Progenitor cell of endocrine pancreas (in vitro differentiated cells): Measurements from ENCODE around the gene FDXR. TPM values are rescaled to one million over a fixed set of nuclear protein-coding genes. Genes with fewer than 3 reads are reported as not detected.
A peak's percentile ranks its signal among the peaks of the same experiment; 100 is the strongest.

Experiments used
- DNase-seq: peaks from one replicate; pipeline ENCODE4 v3.0.0; 2021; ENCODE audit warnings: low spot score; ENCODE audit not compliant: unreplicated experiment
- H3K27ac Mint-ChIP-seq: 2 replicates; pipeline ENCODE4 v1.8.0; 2021; ENCODE audit warnings: mild to moderate bottlenecking, moderate library complexity, mixed read lengths
- H3K27me3 Mint-ChIP-seq: 2 replicates; pipeline ENCODE4 v1.8.0; 2021; ENCODE audit warnings: mixed read lengths
- H3K36me3 Mint-ChIP-seq: 2 replicates; pipeline ENCODE4 v1.8.0; 2022; ENCODE audit warnings: mixed read lengths; ENCODE audit not compliant: insufficient read depth
- H3K4me1 Mint-ChIP-seq: 2 replicates; pipeline ENCODE4 v1.8.0; 2021; ENCODE audit warnings: low read depth, mixed read lengths
- H3K4me3 Mint-ChIP-seq: 2 replicates; pipeline ENCODE4 v1.8.0; 2021; ENCODE audit warnings: low read depth, mild to moderate bottlenecking, moderate library complexity, mixed read lengths
- H3K9me3 Mint-ChIP-seq: 2 replicates; pipeline ENCODE4 v1.8.0; 2021; ENCODE audit warnings: low read depth, mixed read lengths
- CTCF ChIP-seq: fragments of 200-600 bp; sonication (generic); IDR thresholded peaks from one replicate; pipeline ENCODE4 v1.5.0; 2021; ENCODE audit warnings: antibody characterized with exemption, mild to moderate bottlenecking; ENCODE audit not compliant: unreplicated experiment
- total RNA-seq: library from RNA; stranded (reverse); gene quantifications from 2 replicates; pipeline ENCODE4 v1.2.1, GENCODE V29; 2021

FDXR gene
- total RNA-seq, 1 donor from 2014 or later: 18.2 TPM

- Mint-ChIP-seq H3K36me3 (no peaks in the 10 kb centered on the region), H3K4me3 (peak overlapping the region; percentile 63), H3K9me3 (no peaks in the 10 kb centered on the region), H3K4me1 (no peaks in the 10 kb centered on the region), H3K27me3 (peaks cover 90% of the 10 kb centered on the region), H3K27ac (no peak overlapping the region)
- DNase-seq: no peak
- TF ChIP-seq CTCF: no peak
These were observed 19.8 kb downstream of the FDXR start for GRCh38 chr17:74853048-74853397.

- DNase-seq: peak; percentile 48
- H3K9me3 Mint-ChIP-seq: no peaks in the 10 kb centered on the region
- no peaks in the 10 kb centered on the region for H3K36me3 Mint-ChIP-seq
- peaks cover 88% of the 10 kb centered on the region for H3K27me3 Mint-ChIP-seq
- H3K4me3 Mint-ChIP-seq: peak overlapping the region; percentile 63
- TF ChIP-seq CTCF: no peak
- peak overlapping the region; percentile 62 for H3K27ac Mint-ChIP-seq
- H3K4me1 Mint-ChIP-seq: no peaks in the 10 kb centered on the region
These were observed 20.4 kb downstream of the FDXR start for GRCh38 chr17:74852237-74853047.

GRCh38 chr17:74851612-74852236 lies 21.1 kb downstream of the FDXR start:
- peaks cover 81% of the 10 kb centered on the region for H3K27me3 Mint-ChIP-seq
- DNase-seq: no peak
- no peaks in the 10 kb centered on the region for H3K4me1 Mint-ChIP-seq
- no peaks in the 10 kb centered on the region for H3K36me3 Mint-ChIP-seq
- TF ChIP-seq CTCF: no peak
- no peak overlapping the region for H3K4me3 Mint-ChIP-seq
- no peak overlapping the region for H3K27ac Mint-ChIP-seq
- no peaks in the 10 kb centered on the region for H3K9me3 Mint-ChIP-seq

- no peak overlapping the region for H3K4me3 Mint-ChIP-seq
- no peak overlapping the region for H3K27ac Mint-ChIP-seq
- no peak for TF ChIP-seq CTCF
- H3K27me3 Mint-ChIP-seq: peaks cover 79% of the 10 kb centered on the region
- H3K36me3 Mint-ChIP-seq: no peaks in the 10 kb centered on the region
- H3K9me3 Mint-ChIP-seq: no peaks in the 10 kb centered on the region
- H3K4me1 Mint-ChIP-seq: no peaks in the 10 kb centered on the region
- no peak for DNase-seq
These were observed 21.9 kb downstream of the FDXR start for GRCh38 chr17:74850914-74851313.

- TF ChIP-seq CTCF: no peak
- H3K4me1 Mint-ChIP-seq: no peaks in the 10 kb centered on the region
- H3K9me3 Mint-ChIP-seq: no peaks in the 10 kb centered on the region
- H3K36me3 Mint-ChIP-seq: no peaks in the 10 kb centered on the region
- no peak overlapping the region for H3K27ac Mint-ChIP-seq
- DNase-seq: no peak
- H3K4me3 Mint-ChIP-seq: no peak overlapping the region
- peaks cover 79% of the 10 kb centered on the region for H3K27me3 Mint-ChIP-seq
These were observed 22.5 kb downstream of the FDXR start for GRCh38 chr17:74850310-74850709.
